Progenitor cell of endocrine pancreas (in vitro differentiated cells): ENCODE measurements around the gene MEIS1. TPM values are rescaled to one million over a fixed set of nuclear protein-coding genes. Genes with fewer than 3 reads are reported as not detected.
A peak's percentile ranks its signal among the peaks of the same experiment; 100 is the strongest.

Experiments used
- DNase-seq: peaks from one replicate; pipeline ENCODE4 v3.0.0; 2021; ENCODE audit warnings: low spot score; ENCODE audit not compliant: unreplicated experiment
- H3K27ac Mint-ChIP-seq: 2 replicates; pipeline ENCODE4 v1.8.0; 2021; ENCODE audit warnings: mild to moderate bottlenecking, moderate library complexity, mixed read lengths
- H3K27me3 Mint-ChIP-seq: 2 replicates; pipeline ENCODE4 v1.8.0; 2021; ENCODE audit warnings: mixed read lengths
- H3K36me3 Mint-ChIP-seq: 2 replicates; pipeline ENCODE4 v1.8.0; 2022; ENCODE audit warnings: mixed read lengths; ENCODE audit not compliant: insufficient read depth
- H3K4me1 Mint-ChIP-seq: 2 replicates; pipeline ENCODE4 v1.8.0; 2021; ENCODE audit warnings: low read depth, mixed read lengths
- H3K4me3 Mint-ChIP-seq: 2 replicates; pipeline ENCODE4 v1.8.0; 2021; ENCODE audit warnings: low read depth, mild to moderate bottlenecking, moderate library complexity, mixed read lengths
- H3K9me3 Mint-ChIP-seq: 2 replicates; pipeline ENCODE4 v1.8.0; 2021; ENCODE audit warnings: low read depth, mixed read lengths
- total RNA-seq: library from RNA; stranded (reverse); gene quantifications from 2 replicates; pipeline ENCODE4 v1.2.1, GENCODE V29; 2021
- TF ChIP-seq, protein P1 (sequence below): fragments of 200-600 bp; sonication (generic); IDR thresholded peaks from one replicate; pipeline ENCODE4 v1.5.0; 2021; ENCODE audit warnings: antibody characterized with exemption, mild to moderate bottlenecking; ENCODE audit not compliant: unreplicated experiment

MEIS1 gene
- total RNA-seq, 1 donor from 2014 or later, result 296 TPM

GRCh38 chr2:66541646-66542045 is 106.7 kb downstream of the MEIS1 start:
- Mint-ChIP-seq H3K36me3 (peaks cover 16% of the 10 kb centered on the region), H3K9me3 (no peaks in the 10 kb centered on the region), H3K4me3 (no peak overlapping the region), H3K4me1 (peaks cover 63% of the 10 kb centered on the region), H3K27ac (no peak overlapping the region), H3K27me3 (no peaks in the 10 kb centered on the region)
- TF ChIP-seq, protein P1, sequence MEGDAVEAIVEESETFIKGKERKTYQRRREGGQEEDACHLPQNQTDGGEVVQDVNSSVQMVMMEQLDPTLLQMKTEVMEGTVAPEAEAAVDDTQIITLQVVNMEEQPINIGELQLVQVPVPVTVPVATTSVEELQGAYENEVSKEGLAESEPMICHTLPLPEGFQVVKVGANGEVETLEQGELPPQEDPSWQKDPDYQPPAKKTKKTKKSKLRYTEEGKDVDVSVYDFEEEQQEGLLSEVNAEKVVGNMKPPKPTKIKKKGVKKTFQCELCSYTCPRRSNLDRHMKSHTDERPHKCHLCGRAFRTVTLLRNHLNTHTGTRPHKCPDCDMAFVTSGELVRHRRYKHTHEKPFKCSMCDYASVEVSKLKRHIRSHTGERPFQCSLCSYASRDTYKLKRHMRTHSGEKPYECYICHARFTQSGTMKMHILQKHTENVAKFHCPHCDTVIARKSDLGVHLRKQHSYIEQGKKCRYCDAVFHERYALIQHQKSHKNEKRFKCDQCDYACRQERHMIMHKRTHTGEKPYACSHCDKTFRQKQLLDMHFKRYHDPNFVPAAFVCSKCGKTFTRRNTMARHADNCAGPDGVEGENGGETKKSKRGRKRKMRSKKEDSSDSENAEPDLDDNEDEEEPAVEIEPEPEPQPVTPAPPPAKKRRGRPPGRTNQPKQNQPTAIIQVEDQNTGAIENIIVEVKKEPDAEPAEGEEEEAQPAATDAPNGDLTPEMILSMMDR, result no peak
- no peak for DNase-seq

- peaks cover 65% of the 10 kb centered on the region for H3K4me1 Mint-ChIP-seq
- peak overlapping the region; percentile 39 for H3K4me3 Mint-ChIP-seq
- H3K36me3 Mint-ChIP-seq, result peaks cover 18% of the 10 kb centered on the region
- DNase-seq, result no peak
- H3K27ac Mint-ChIP-seq, result peak overlapping the region; percentile 57
- H3K27me3 Mint-ChIP-seq, result no peaks in the 10 kb centered on the region
- H3K9me3 Mint-ChIP-seq, result no peaks in the 10 kb centered on the region
- TF ChIP-seq, protein P1, result no peak
These were observed 108.4 kb downstream of the MEIS1 start for GRCh38 chr2:66543257-66543767.

DNA sequence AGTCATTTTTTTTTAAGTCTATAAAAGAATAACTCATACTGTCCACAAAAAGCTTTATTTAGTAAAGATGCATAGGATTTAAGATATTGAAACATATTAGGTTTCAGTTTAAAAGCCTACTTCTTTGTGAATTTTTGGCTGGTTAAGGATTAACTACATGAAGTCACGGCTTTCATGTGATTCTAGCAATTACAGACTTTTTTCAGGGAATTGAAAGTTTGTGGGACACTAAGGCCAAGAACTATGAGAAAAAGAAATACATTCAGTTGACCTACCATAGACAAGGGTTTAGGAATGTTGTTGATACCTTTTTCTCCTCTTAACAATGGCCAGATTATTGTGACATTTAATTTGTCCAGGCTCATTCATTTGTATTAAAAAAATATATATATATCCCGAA is 109.3 kb downstream of the MEIS1 start:
- Mint-ChIP-seq H3K9me3 (no peaks in the 10 kb centered on the region), H3K36me3 (peaks cover 18% of the 10 kb centered on the region), H3K27me3 (no peaks in the 10 kb centered on the region), H3K4me1 (peaks cover 68% of the 10 kb centered on the region), H3K27ac (no peak overlapping the region), H3K4me3 (no peak overlapping the region)
- TF ChIP-seq, protein P1, result no peak
- DNase-seq, result no peak

DNA sequence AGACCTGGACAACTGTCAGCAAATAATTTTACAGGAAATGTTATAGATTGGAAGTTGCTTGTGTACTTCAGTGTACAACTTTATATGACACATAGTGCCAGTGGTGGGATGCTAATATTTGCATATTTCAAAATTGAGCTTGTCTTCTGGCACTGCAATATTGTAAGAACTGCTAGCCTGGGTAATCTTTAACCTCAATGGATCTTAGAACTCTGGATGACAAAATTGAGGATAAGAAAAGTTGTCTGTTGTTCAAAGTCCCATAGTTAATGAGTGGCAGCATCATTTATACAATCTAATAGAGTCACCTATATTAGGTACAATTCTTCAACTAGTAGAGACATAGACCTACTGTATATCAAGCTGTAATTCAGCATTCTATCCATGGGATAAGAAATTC is 110.3 kb downstream of the MEIS1 start:
- DNase-seq, result no peak
- H3K27me3 Mint-ChIP-seq, result no peaks in the 10 kb centered on the region
- peaks cover 67% of the 10 kb centered on the region for H3K4me1 Mint-ChIP-seq
- peaks cover 18% of the 10 kb centered on the region for H3K36me3 Mint-ChIP-seq
- H3K27ac Mint-ChIP-seq, result no peak overlapping the region
- no peak overlapping the region for H3K4me3 Mint-ChIP-seq
- no peaks in the 10 kb centered on the region for H3K9me3 Mint-ChIP-seq
- TF ChIP-seq, protein P1, result no peak

- H3K9me3 Mint-ChIP-seq, result no peaks in the 10 kb centered on the region
- peak overlapping the region; percentile 57 for H3K27ac Mint-ChIP-seq
- H3K4me1 Mint-ChIP-seq, result peaks cover 60% of the 10 kb centered on the region
- no peaks in the 10 kb centered on the region for H3K27me3 Mint-ChIP-seq
- DNase-seq, result no peak
- TF ChIP-seq, protein P1, result no peak
- H3K36me3 Mint-ChIP-seq, result peaks cover 16% of the 10 kb centered on the region
- no peak overlapping the region for H3K4me3 Mint-ChIP-seq
These were observed 112.2 kb downstream of the MEIS1 start for GRCh38 chr2:66547118-66547517.
